ENCODE data around the gene DDX10. TPM values are rescaled to one million over a fixed set of nuclear protein-coding genes. Genes with fewer than 3 reads are reported as not detected.
"Not testable (repeated sequence)": the region's sequence is repeated elsewhere in the genome, so short reads cannot be mapped to it uniquely, and the experiment has no call there.

Gene DDX10
- total RNA-seq, 1 donor, result 20.3 TPM

- H3K4me3 ChIP-seq (ENCODE audit: low read depth, low read length), result no peak overlapping the region
- TF ChIP-seq CTCF (IDR thresholded peaks at IDR 0.05; ENCODE audit: insufficient read depth, low read depth, low read length), result no peak
- no peak for DNase-seq (ENCODE audit: low read depth)
These were observed 69.4 kb downstream of the DDX10 start for GRCh38 chr11:108734283-108734682.

- no peak overlapping the region for H3K4me3 ChIP-seq (ENCODE audit: low read depth, low read length)
- peak; percentile 56 for TF ChIP-seq CTCF (IDR thresholded peaks at IDR 0.05; ENCODE audit: insufficient read depth, low read depth, low read length)
- peak; percentile 26 for DNase-seq (ENCODE audit: low read depth)
These were observed 70.2 kb downstream of the DDX10 start for GRCh38 chr11:108734956-108735559.

- not testable (repeated sequence) for H3K4me3 ChIP-seq (ENCODE audit: low read depth, low read length); DNase-seq (ENCODE audit: low read depth)
These were observed 75.3 kb downstream of the DDX10 start for GRCh38 chr11:108740132-108740531.

GRCh38 chr11:108743851-108744250 is 79.0 kb downstream of the DDX10 start:
- DNase-seq (ENCODE audit: low read depth), result no peak
- TF ChIP-seq CTCF (IDR thresholded peaks at IDR 0.05; ENCODE audit: insufficient read depth, low read depth, low read length), result no peak
- no peak overlapping the region for H3K4me3 ChIP-seq (ENCODE audit: low read depth, low read length)

GRCh38 chr11:108748968-108749367 is 84.1 kb downstream of the DDX10 start:
- no peak overlapping the region for H3K4me3 ChIP-seq (ENCODE audit: low read depth, low read length)
- no peak for TF ChIP-seq CTCF (IDR thresholded peaks at IDR 0.05; ENCODE audit: insufficient read depth, low read depth, low read length)
- DNase-seq (ENCODE audit: low read depth), result no peak

GRCh38 chr11:108751444-108751843 is 86.6 kb downstream of the DDX10 start:
- TF ChIP-seq CTCF (IDR thresholded peaks at IDR 0.05; ENCODE audit: insufficient read depth, low read depth, low read length), result no peak
- H3K4me3 ChIP-seq (ENCODE audit: low read depth, low read length), result no peak overlapping the region
- DNase-seq (ENCODE audit: low read depth), result no peak

- DNase-seq (ENCODE audit: low read depth), result no peak
- H3K4me3 ChIP-seq (ENCODE audit: low read depth, low read length), result no peak overlapping the region
- no peak for TF ChIP-seq CTCF (IDR thresholded peaks at IDR 0.05; ENCODE audit: insufficient read depth, low read depth, low read length)
These were observed 87.5 kb downstream of the DDX10 start for GRCh38 chr11:108752297-108752751.
